GM23338 (cell line): Measurements from ENCODE around the gene MCRIP1. TPM values are rescaled to one million over a fixed set of nuclear protein-coding genes. Genes with fewer than 3 reads are reported as not detected.

Experiments
- ATAC-seq: fragments of 200-7000 bp; cut with Tn5 transposase; 3 replicates; pipeline ENCODE4 v1.9.1; 2020
- DNase-seq: peaks from one replicate; pipeline ENCODE4 v3.0.0-alpha.2; 2015; ENCODE audit warnings: low spot score
- H2AFZ ChIP-seq: fragments of 200-600 bp; sonication (generic); 2 replicates; pipeline ENCODE4 v1.8.0; 2016; ENCODE audit warnings: antibody characterized with exemption, mild to moderate bottlenecking, moderate library complexity
- H3F3A ChIP-seq: fragments of 200-600 bp; sonication (generic); replicated peaks from 2 replicates; pipeline ENCODE4 v1.8.0; 2017; ENCODE audit warnings: antibody characterized with exemption, mixed run types, low read depth
- H3K27ac ChIP-seq: fragments of 200-600 bp; sonication (generic); 2 replicates; pipeline ENCODE4 v1.6.1; 2016; ENCODE audit warnings: low read depth
- H3K27me3 ChIP-seq: fragments of 200-600 bp; sonication (generic); 2 replicates; pipeline ENCODE4 v1.8.0; 2016; ENCODE audit warnings: mild to moderate bottlenecking, mixed run types, moderate library complexity; ENCODE audit not compliant: insufficient read depth
- H3K36me3 ChIP-seq: fragments of 200-600 bp; sonication (generic); 2 replicates; pipeline ENCODE4 v1.8.0; 2016; ENCODE audit warnings: mild to moderate bottlenecking; ENCODE audit not compliant: insufficient read depth
- H3K4me1 ChIP-seq: fragments of 200-600 bp; sonication (generic); 2 replicates; pipeline ENCODE4 v1.8.0; 2016; ENCODE audit warnings: mild to moderate bottlenecking, moderate library complexity; ENCODE audit not compliant: insufficient read depth
- H3K4me2 ChIP-seq: fragments of 200-600 bp; sonication (generic); 2 replicates; pipeline ENCODE4 v1.7.1; 2017; ENCODE audit warnings: mixed run types
- H3K4me3 ChIP-seq: fragments of 200-600 bp; sonication (generic); 2 replicates; pipeline ENCODE4 v1.6.1; 2016; ENCODE audit warnings: mixed run types
- H3K79me2 ChIP-seq: fragments of 200-600 bp; sonication (generic); replicated peaks from 2 replicates; pipeline ENCODE4 v1.8.0; 2017; ENCODE audit warnings: mild to moderate bottlenecking; ENCODE audit not compliant: insufficient read depth
- H3K9me2 ChIP-seq: fragments of 200-600 bp; sonication (generic); 2 replicates; pipeline ENCODE4 v1.8.0; 2017; ENCODE audit not compliant: insufficient read depth
- H4K20me1 ChIP-seq: fragments of 200-600 bp; sonication (generic); replicated peaks from 2 replicates; pipeline ENCODE4 v1.8.0; 2017; ENCODE audit warnings: mild to moderate bottlenecking; ENCODE audit not compliant: insufficient read depth
- H3K27ac Mint-ChIP-seq: 2 replicates; pipeline ENCODE4 v1.8.0; 2020; ENCODE audit warnings: inconsistent platforms, mild to moderate bottlenecking, moderate library complexity, mixed read lengths
- H3K27me3 Mint-ChIP-seq: 3 replicates; pipeline ENCODE4 v1.8.0; 2022; ENCODE audit warnings: low read depth, mild to moderate bottlenecking, moderate library complexity, mixed read lengths, inconsistent platforms; ENCODE audit not compliant: insufficient read depth, poor library complexity
- H3K36me3 Mint-ChIP-seq: 3 replicates; pipeline ENCODE4 v1.8.0; 2021; ENCODE audit warnings: low read depth, mild to moderate bottlenecking, inconsistent platforms, moderate library complexity, mixed read lengths
- H3K4me1 Mint-ChIP-seq: 3 replicates; pipeline ENCODE4 v1.8.0; 2020; ENCODE audit warnings: mild to moderate bottlenecking, inconsistent platforms, mixed read lengths
- H3K4me3 Mint-ChIP-seq: 3 replicates; pipeline ENCODE4 v1.8.0; 2021; ENCODE audit warnings: moderate library complexity, mild to moderate bottlenecking, inconsistent platforms, mixed read lengths
- H3K9me3 Mint-ChIP-seq: 3 replicates; pipeline ENCODE4 v1.8.0; 2020; ENCODE audit warnings: moderate library complexity, mild to moderate bottlenecking, inconsistent platforms, mixed read lengths
- CTCF ChIP-seq, 2 experiments: fragments of 200-600 bp in 1 of 2; sonication (generic) in 1 of 2; conservative IDR thresholded peaks; 2 replicates each; pipeline versions ENCODE4 v1.5.1 to v1.6.1; 2016 to 2017; ENCODE audit warnings: antibody characterized with exemption in 2 of 2, low read depth in 2 of 2, mild to moderate bottlenecking in 2 of 2, moderate library complexity in 1 of 2
- EZH2phosphoT487 ChIP-seq: fragments of 200-600 bp; sonication (generic); IDR thresholded peaks from one replicate; pipeline ENCODE4 v1.8.1; 2018; ENCODE audit warnings: antibody characterized with exemption; ENCODE audit not compliant: unreplicated experiment
- ZNF114 ChIP-seq: fragments of 250-450 bp; sonication (Bioruptor Pico); IDR thresholded peaks from 2 replicates; pipeline ENCODE4 v1.5.0; 2020; ENCODE audit warnings: mild to moderate bottlenecking, moderate library complexity
- polyA plus RNA-seq: library from polyadenylated mRNA; unstranded; fragments of >200 nt; fragmentation: Nextera tagmentation; extraction: Ambion mirVana; gene quantifications from 2 replicates; pipeline ENCODE4 v1.2.1, GENCODE V29; 2016
- total RNA-seq: library from RNA; depleted of rRNA; stranded (reverse); fragments of >200 nt; shearing (Covaris generic); gene quantifications from 2 replicates; pipeline ENCODE4 v1.2.3, GENCODE V29; 2014
- TF ChIP-seq, protein P1 (sequence below): fragments of 250-450 bp; sonication (Bioruptor Pico); IDR thresholded peaks from 2 replicates; pipeline ENCODE4 v1.5.0; 2020; ENCODE audit warnings: mild to moderate bottlenecking, moderate library complexity

The MCRIP1 gene
- total and polyA plus RNA-seq, 2 experiments from 2014 or later, result 85.2 to 101 TPM

GRCh38 chr17:81858170-81858966 lies 25.3 kb upstream of the MCRIP1 start (continued):
- TF ChIP-seq, protein P1, sequence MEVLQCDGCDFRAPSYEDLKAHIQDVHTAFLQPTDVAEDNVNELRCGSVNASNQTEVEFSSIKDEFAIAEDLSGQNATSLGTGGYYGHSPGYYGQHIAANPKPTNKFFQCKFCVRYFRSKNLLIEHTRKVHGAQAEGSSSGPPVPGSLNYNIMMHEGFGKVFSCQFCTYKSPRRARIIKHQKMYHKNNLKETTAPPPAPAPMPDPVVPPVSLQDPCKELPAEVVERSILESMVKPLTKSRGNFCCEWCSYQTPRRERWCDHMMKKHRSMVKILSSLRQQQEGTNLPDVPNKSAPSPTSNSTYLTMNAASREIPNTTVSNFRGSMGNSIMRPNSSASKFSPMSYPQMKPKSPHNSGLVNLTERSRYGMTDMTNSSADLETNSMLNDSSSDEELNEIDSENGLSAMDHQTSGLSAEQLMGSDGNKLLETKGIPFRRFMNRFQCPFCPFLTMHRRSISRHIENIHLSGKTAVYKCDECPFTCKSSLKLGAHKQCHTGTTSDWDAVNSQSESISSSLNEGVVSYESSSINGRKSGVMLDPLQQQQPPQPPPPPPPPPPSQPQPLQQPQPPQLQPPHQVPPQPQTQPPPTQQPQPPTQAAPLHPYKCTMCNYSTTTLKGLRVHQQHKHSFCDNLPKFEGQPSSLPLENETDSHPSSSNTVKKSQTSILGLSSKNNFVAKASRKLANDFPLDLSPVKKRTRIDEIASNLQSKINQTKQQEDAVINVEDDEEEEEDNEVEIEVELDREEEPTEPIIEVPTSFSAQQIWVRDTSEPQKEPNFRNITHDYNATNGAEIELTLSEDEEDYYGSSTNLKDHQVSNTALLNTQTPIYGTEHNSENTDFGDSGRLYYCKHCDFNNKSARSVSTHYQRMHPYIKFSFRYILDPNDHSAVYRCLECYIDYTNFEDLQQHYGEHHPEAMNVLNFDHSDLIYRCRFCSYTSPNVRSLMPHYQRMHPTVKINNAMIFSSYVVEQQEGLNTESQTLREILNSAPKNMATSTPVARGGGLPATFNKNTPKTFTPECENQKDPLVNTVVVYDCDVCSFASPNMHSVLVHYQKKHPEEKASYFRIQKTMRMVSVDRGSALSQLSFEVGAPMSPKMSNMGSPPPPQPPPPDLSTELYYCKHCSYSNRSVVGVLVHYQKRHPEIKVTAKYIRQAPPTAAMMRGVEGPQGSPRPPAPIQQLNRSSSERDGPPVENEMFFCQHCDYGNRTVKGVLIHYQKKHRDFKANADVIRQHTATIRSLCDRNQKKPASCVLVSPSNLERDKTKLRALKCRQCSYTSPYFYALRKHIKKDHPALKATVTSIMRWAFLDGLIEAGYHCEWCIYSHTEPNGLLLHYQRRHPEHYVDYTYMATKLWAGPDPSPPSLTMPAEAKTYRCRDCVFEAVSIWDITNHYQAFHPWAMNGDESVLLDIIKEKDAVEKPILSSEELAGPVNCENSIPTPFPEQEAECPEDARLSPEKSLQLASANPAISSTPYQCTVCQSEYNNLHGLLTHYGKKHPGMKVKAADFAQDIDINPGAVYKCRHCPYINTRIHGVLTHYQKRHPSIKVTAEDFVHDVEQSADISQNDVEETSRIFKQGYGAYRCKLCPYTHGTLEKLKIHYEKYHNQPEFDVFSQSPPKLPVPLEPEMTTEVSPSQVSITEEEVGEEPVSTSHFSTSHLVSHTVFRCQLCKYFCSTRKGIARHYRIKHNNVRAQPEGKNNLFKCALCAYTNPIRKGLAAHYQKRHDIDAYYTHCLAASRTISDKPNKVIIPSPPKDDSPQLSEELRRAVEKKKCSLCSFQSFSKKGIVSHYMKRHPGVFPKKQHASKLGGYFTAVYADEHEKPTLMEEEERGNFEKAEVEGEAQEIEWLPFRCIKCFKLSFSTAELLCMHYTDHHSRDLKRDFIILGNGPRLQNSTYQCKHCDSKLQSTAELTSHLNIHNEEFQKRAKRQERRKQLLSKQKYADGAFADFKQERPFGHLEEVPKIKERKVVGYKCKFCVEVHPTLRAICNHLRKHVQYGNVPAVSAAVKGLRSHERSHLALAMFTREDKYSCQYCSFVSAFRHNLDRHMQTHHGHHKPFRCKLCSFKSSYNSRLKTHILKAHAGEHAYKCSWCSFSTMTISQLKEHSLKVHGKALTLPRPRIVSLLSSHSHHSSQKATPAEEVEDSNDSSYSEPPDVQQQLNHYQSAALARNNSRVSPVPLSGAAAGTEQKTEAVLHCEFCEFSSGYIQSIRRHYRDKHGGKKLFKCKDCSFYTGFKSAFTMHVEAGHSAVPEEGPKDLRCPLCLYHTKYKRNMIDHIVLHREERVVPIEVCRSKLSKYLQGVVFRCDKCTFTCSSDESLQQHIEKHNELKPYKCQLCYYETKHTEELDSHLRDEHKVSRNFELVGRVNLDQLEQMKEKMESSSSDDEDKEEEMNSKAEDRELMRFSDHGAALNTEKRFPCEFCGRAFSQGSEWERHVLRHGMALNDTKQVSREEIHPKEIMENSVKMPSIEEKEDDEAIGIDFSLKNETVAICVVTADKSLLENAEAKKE, result no peak

DNA sequence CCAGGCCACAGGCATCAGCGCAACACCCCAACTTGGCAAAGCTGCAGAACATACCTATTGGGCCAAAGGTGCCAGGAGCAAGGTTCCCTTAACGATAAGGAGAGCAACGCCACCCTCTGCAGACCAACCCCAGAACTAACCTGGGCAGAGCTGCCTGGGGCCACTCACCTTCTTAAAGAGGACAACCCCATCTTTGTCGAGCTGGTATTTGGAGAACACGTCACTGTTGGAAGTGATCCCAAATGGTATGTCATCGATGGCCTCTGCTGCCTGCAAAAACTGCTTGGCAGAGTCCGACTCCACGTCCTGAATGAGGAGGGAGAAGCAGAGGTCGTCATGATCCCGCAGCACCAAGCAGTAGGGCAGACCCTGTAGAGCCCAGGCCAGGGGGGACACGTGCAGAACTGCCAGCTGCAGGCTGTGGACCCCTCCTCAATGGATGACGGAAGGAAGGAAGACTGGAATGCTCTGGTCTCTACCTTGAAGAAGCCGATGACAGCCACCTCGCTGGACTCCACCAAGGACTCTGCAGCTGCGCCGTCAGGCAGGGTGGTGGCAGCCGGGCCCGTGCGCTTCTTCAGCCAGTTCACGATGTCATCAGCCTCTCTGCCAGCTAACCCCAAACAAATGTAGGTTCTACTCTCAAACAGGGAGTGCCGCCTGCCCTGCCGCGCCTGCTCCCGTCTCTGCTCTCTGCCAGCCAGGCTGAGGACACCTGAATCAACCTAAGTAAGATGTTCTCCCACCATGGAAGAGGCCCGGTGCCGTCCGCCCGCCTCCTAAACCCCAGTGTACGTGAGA lies 22.1 kb upstream of the MCRIP1 start:
- peaks cover 10% of the 10 kb centered on the region for H3K27me3 Mint-ChIP-seq
- no peak overlapping the region for H3K27ac Mint-ChIP-seq
- H3K9me3 Mint-ChIP-seq, result no peaks in the 10 kb centered on the region; the same call in 2 of the 3 replicates
- peaks cover 10% of the 10 kb centered on the region; the same call in 1 of the 2 replicates for H3K4me1 ChIP-seq
- H3K4me3 ChIP-seq, result no peak overlapping the region
- H3F3A ChIP-seq, result peaks cover 30% of the 10 kb centered on the region
- no peak overlapping the region for H3K4me3 Mint-ChIP-seq
- no peak overlapping the region for H3K27ac ChIP-seq
- DNase-seq (peak; percentile 42), ATAC-seq (peak; percentile 72)
- H3K79me2 ChIP-seq, result peaks cover 47% of the 10 kb centered on the region
- H3K4me2 ChIP-seq, result no peak overlapping the region
- H3K27me3 ChIP-seq, result no peaks in the 10 kb centered on the region
- TF ChIP-seq ZNF114 (no peak), CTCF (conservative IDR thresholded peaks at IDR 0.05; ENCODE audit: low read depth in 2 of 2) (peak; percentile 26 to 48; a peak in 3 of 4 replicates), EZH2phosphoT487 (no peak)
- peaks cover 7% of the 10 kb centered on the region for H3K36me3 ChIP-seq
- H3K4me1 Mint-ChIP-seq, result peaks cover 5% of the 10 kb centered on the region
- H2AFZ ChIP-seq, result no peak overlapping the region
- peaks cover 29% of the 10 kb centered on the region for H4K20me1 ChIP-seq
- no peaks in the 10 kb centered on the region for H3K9me2 ChIP-seq
- H3K36me3 Mint-ChIP-seq, result peaks cover 67% of the 10 kb centered on the region
